Effector CD8-positive, alpha-beta T cell (primary cell): ENCODE results near the gene RNU1-4.
"Not testable (repeated sequence)": the region's sequence is repeated elsewhere in the genome, so short reads cannot be mapped to it uniquely, and the experiment has no call there.

Experiments used
- DNase-seq: peaks from one replicate; lab custom pipeline; 2025; lab: John Stamatoyannopoulos, UW

RNU1-4 gene

DNA sequence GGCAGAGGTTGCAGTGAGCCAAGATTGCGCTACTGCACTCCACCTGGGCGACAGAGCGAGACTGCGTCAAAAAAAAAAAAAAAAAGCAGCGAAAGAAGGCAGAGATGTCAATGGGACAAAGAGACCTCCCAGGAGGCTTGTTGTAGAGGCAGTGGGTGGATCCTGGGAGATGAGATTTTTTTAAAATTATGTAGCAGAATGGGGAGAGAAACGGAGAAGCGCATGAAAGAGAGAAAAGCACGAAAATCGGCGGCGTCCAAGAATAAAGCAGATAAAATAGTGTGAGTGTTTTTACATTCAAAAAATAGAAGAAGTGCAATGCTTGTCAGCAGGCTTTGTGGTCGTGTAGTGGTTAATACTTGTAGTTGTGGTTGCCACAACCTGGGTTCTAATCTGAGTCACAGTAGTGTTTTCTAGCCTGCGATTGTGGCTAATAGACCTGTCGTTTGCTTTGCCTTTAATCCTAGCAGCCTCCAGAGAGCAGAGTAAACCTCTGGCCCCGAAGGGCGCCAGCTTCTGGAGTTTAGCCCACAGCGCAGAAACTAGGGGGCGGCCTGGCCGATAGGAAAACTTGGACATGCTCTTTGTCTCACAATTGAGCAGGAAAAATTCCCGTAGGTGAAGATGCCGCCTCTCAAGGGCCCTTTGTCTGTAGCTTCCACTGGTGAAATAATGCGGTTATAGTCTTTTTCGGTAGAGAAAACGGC lies 11.9 kb upstream of the RNU1-4 start:
- DNase-seq, result not testable (repeated sequence)

DNA sequence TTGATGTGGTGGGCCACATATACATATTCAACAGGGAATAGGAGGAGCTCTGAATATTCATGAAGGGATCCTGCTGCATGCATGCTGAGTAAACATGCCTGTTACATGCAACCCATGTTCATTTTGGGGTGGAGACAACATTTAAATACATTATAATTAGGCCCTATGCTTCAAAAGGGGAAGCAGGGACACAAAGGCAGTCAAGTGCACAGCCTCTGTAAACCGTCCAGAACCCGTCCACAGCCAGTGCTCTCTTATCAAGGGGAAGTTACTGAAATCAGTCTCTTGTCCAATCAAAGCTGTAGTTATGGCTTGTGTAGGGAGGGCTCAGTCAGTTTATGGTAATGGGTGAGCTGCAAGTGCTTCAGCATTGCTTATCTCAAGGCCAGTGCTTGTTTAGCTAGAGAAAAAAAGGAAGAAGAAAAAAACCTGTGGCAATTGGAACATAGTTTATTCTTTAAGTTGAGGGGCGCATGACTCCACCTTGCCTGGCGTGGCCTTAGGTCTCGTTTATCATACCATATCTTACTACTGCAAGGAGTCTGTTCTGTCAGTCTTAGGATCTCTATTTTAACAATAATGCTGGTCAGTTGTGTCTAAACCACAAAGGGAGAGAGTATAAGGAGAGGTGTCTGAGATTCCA lies 7.9 kb upstream of the RNU1-4 start:
- not testable (repeated sequence) for DNase-seq

DNA sequence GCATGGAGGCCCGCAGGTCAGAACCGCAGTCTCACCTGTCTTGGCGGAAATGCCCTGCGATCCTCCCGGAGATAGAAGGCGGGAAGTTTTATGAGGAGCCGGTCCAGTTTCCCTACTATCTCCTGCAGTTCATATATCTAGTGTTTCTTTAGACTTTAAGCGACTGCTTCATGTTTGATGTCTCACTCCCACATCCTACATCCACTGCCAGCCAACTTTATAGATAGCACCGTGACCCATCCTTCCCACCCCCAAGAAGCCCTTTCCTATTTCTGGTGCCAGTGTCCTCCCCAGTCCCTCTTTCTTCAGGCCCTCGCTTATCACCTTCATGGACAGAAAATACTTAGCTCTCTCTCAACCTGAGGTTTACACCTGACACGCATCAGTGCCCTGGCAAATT lies 914 bp downstream of the RNU1-4 start:
- not testable (repeated sequence) for DNase-seq

DNA sequence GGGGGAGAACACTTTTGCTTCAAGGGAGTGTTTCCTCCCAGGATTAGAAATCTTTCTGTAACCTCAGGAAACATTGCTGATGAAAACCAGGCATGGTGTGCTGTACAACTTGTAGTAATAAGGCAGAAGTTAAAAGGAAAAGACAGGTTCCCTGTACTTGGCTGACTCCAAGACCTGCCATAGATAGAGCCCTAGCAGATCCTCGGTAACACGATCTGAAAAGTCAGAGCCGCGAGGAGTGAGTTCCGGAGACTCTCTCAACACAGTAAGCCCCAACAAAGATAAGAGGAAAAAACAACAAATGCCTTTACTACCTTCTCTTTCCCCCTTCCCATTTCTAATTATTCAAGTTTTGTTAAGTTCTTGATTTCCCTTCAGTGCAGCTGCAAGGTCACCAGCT lies 7.3 kb downstream of the RNU1-4 start:
- DNase-seq, result not testable (repeated sequence)

DNA sequence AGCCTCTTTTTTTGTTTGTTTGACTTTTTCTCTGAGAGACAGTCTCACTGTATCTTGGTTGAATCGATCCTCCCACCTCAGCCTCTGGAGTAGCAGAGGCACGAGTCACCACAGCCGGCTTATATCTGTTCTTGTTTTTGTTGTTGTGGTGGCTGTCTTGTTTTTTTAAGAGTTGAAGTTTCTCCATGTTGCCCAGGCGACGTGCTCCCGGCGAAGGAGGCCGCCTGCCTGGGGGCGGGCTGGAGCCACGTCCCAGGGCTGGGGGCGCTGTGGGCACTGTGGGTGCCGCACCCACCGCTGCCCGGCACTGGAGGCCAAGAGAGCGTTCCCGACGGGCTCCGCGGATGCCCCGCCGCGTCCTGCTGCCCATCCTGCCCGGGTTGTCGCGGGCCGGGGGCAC lies 8.4 kb downstream of the RNU1-4 start:
- not testable (repeated sequence) for DNase-seq

DNA sequence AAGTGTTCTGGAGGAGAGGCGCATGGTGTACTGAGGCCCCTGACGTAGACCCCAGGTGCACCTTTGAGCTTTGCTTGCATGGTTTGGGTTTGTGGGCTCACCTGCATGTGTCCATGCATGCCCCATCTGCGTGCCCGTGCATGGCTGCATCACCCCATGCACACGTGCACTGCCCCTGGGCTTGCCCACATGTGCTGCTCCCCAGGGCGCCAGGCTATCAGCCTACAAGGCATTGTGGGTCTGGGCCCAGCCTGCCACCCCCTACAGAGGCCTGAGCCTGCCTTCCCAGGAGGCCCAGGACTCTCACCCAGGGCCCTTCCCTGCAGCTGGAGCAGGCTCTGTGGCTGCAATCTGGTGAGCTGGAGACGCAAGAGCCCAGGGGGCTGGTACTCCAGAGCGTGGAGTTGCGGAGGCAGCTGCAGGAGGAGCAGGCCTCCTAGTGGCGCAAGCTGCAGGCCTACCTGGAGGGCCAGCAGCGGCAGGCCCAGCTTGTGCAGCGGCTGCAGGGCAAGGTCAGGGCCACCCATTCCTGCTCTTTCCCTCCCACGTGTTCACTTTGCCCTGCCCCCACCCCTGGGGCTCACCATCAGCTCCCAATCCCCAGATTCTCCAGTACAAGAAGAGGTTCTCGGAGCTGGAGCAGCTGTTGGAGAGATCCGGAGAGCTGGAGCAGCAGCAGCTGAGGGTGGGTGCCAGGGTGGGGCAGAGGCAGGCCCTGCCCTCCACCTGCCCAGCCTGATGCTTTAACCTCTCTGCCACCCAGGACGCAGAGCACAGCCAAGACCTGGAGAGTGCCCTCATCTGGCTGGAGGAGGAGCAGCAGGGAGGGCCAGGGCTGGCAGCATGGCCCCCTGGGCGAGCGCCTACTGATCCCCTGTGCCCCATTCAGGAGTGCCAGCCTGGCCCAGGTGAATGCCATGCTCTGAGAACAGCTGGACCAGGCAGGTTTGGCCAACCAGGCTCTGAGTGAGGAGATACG lies 9.9 kb downstream of the RNU1-4 start:
- not testable (repeated sequence) for DNase-seq

DNA sequence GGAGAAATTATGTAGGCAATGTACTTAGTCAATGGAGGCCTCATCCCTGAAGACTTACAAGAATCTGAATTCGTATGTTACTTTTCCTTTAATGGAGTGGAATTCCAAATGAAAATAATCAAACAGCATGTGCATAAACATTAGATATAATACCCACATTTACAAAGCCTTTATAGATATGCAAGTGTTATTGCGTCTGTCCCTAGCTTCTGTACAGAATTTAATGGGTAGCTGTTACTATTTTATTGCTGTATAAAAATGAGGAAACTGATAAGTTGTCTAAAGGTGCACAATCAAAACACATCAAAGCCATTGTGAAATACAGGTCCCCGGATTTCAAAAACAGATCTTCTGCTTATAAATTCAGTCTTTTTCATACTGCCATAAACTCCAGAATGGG lies 12.5 kb downstream of the RNU1-4 start:
- DNase-seq, result not testable (repeated sequence)

DNA sequence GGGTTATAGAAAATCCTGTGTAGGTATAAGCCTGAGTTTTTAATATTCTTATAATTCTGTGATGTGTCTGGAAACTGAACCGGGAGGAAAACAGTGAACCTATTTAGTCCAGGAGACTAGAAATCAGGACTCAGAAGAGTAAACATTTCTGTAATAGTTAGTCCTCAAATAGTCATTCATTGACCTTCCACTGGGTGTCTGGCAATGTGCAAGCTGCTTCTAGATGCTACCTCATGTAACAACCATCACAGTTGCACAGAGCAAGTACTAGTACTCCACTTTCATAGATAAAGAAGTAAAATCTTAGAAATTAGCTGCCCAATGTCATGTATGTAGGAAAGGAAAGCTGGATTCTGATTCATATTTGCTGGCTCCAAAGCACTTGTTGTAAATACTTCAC lies 15.1 kb downstream of the RNU1-4 start:
- not testable (repeated sequence) for DNase-seq

DNA sequence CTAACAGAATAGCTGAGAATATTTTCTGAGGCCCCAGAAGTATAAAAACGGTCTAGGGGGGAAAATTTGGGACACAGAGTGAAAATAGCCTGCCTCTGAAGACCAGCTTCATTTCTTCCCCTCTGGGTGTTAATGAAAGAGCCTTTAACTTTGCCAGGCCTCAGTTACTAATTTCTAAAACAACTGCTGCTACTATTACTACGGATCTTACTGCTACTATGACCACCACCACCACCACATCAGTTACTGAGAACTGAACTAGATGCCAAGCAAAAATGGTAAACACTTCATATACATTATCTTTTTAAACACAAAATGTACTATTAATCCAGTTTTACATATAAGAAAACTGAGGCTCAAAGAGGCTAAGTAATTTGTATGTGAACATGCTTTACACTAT lies 15.6 kb downstream of the RNU1-4 start:
- DNase-seq, result not testable (repeated sequence)

DNA sequence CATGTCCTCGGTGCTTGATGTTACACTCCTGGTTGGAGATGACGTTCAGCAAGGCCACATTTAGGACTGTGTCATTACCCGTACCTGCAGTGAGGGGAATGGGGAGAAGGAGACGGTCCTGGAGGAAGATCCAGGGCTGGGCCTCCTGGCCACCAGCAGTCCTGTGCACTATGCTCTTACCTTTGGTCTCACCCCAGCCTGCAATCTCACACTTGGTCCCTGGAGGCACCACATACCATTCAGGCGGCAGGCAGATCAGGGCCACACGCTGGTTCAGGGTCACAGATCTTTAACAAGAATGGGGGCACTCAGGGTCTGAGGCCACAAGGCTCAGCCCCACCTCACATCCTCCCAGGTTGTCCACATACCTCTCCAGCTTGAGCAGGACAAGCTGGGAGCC lies 17.3 kb downstream of the RNU1-4 start:
- DNase-seq, result not testable (repeated sequence)

DNA sequence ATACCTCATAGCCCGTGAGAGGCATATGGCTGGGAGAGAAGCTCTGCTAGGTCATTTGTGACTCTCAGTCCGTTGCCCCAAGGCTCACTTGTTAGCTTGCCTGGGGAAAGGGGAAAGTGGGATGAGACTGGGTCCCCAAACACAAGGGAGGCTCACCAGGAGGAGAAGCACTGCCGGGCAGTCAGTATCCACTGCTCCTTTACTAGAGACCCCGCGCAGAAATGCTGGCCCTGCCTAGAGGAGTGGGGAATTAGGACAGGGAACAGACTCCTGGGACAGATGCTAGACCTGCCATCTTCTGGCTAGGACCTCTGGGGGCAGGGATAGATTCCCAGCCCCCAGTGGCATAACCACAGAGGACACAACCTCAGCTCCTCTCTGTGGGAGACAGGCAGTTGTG lies 17.7 kb downstream of the RNU1-4 start:
- DNase-seq, result not testable (repeated sequence)

DNA sequence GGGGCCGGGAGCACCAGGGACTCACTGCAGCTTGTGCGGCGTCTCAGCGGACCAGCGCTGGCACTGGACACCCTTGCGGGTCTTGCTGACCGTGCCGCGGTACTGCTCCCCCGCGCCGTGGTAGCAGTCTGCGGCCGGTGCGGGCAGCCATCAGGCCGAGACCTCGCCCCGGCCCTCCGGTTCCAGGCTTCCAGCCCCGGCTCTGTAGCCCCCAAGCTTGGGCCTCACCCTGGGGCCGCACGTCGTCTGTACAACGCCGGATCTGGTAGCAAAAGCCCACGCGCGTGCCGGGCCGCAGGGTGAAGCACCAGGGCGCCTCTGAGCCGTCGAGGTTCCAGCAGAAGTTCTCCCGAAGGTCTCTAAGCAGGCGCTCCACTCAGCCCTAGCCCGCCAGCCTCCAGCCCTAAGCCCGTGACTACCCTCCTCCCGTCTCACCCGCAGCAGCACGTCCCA lies 18.8 kb downstream of the RNU1-4 start:
- DNase-seq, result not testable (repeated sequence)

DNA sequence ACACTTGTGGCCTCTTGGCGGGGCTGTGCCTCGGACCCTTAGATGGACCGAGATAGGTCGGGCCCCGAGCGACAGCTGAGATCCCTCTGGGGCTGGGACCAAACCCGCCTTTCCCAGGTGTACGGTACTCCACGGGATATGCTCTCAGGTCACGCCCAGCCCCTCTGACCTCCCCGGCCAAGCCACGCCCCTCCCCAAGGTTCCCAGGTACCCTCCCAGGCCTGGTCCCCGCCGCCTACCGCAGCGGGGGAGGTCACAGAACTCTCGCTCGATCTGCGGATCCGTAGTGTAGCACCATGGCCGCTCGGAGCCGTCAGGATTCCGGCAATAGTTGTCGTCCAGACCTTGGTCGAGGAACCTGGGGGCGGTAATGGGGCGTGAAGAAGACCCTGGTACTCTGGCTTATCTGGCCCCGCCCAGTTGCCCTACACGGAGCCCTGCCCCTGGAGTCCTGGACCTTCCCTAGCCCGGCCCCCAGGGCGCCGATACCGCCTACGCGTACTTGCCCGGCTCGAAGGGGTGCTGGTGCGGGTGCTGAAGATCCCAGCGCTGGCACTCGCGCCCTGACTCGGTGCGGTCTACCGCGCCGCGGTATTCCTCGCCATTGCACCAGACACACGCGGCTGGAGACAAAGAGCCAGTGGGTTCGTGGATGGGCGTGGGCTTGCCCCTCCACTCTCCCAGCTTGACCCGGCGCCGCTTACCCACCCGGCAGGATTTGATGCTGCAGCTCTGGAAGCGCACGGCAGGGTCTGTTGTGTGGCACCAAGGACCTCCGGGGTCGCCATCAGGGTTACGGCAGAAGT lies 19.5 kb downstream of the RNU1-4 start:
- DNase-seq, result not testable (repeated sequence)

DNA sequence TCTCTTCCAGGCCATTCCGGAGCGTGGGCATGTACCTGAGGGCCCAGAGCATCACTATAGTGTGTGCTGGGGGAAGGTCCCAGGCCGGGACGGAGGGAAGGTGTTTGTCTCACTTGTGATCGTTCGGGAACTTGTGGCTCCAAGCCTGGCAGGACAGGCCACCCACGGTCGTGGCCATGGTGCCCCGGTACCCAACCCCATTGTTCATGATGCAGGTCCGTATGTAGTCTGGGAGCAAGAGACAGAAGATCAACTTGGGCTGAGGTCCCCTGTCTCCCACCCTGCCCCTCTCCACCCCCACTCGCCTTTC lies 20.1 kb downstream of the RNU1-4 start:
- DNase-seq, result not testable (repeated sequence)

DNA sequence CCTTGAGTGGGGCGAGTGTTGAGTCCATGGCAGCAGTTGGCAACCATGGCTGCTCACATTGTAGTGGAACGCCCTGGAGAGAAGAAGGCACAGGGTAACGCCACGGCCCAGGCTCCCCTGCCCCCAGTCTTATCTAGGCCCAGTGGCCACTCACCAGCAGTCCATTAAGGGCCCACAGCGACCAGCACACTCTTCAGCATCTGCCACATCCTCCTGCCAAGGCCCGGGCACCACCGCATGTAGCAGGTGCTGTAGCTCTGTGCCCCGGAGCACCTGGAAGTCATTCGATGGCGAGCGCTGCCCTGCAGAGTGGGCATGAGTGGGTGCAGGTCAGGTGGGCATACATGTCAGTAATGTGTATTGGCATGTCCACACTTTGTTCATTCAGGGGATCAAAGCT lies 20.5 kb downstream of the RNU1-4 start:
- DNase-seq, result not testable (repeated sequence)

DNA sequence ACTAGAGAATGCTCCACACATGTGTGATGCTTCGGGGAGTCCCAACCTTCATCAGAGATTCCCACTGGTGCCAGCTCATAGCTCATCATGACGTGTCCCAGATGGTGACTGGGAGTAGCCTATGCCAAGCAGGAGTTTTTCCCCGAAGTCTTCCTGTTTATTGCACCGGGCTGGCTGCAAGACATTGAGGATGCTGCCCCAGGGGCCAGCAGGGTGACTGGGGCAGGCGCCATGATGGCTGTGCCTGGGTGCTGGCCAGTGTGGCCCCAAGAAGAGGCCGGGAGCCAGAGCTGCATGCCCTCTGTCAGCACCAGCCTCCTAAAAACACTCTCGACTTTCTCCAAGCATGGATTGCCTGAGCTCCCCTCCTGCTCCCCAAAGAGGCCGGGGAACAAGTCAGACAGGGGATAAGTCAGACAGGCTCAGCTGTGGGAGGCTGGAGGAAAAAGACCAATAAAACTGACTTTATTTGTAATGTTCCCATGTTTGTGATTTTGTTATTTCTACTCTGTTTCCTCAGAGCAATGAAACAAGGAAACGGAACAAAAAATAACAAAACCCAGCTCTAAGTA lies 24.0 kb downstream of the RNU1-4 start:
- DNase-seq, result not testable (repeated sequence)

DNA sequence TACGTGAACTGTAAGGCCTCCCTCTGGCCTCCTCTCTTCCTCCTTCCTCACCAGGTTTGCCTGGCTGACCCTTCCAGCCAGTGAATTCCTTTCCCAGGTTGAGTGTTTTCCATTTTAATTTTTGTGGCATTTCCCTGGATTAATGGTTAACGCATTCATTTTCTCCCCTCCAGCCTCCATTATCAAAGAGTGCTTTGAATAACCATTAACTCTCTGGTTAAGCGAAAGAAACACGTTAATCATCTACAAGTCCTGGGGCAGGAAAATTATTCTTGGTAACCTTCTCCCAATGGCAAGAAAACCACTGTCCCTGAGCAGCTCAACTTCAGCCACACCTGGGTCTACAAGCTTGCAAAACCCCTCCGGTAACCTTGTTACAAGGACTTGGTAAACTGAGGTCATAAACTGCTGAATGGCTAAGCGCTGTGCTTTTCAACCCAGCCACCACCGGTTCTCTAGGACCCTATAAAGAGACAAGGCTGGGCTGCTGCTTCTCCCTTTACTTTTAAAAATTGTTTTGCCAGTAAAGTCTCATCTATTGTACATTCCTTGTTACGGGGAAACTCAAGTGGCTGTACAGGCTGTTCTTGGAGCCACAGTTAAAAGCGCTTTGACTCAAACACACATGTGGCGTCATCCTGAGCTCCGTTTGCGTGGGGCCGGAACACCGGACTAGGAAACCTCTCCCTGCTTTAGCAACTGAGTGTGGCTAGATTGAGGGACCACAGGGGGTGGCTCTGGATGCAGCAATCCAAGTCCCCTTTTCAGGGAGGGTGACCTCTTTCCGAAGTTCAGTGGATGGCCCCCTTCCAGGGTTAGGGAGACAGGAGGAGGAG lies 24.7 kb downstream of the RNU1-4 start:
- DNase-seq, result not testable (repeated sequence)

DNA sequence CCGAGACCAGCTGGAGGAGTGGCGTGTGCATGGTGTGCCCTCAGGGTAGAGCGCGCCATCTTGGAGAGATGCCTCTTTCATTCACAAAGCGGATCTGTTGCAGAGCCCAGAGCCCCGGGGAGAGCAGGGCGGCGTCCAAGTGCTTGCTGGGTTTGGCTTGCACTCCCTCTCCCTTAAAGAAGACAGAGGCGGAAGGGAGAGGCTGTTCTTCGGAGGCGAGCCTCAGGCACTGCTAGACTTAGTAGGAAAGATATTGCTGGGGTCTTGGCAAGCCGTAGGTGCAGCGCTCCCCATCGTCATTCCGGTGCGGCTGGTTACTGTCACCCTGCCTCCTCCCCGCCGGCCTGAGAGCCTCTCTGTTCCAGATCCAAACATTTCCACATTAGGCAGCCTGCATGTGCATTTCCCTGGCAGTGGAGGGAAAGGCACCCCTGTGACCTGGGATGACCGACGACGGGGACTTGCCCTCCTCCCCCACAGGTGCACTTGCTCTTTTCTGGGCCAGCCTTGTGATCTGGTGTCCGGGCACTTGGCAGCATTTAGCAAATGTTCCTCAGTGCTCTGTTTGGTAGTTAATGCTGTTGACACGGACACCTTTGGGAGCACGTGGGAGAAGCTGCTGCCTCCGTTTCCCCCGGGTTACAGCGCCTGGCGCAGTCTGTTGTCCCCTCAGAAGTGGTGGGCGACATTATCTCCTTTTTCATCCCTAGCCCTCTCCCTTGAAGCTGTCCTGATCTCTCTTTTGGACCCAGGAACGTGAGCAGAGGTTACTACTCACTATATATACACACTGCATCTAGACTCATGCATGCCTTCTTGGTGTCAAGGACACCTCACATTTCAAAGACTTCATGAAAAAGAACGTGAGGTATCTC lies 25.7 kb downstream of the RNU1-4 start:
- not testable (repeated sequence) for DNase-seq

DNA sequence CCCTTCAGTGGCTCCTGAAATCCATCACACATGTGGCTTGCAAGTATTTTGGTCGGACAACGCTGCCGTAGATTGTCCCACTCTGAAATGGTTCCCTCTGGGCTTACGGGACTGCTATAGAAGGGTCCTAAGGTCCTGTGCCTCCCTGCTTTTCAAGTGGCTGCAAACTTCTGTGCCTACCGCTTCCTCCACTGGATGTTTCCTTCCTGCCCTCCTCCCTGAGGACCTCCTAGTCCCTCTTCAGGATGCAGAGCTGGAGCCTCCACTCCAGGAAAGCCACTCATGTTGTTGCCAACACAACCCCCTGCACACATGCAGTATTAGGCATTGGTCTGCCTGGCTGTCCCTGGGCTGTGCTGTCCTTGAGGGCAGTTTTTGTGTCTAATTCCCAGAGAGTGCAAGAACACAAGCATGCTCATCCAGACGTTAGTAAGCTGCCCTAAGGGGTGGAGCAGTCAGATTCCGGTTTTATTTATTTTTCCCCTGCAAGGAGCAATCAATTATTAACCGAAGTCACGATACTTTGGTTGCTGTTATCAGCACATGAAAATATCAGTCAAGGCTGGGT lies 26.5 kb downstream of the RNU1-4 start:
- not testable (repeated sequence) for DNase-seq
